GM19238 (cell line): ENCODE measurements around the gene RBSN.

Experiments used
- DNase-seq: peaks from one replicate; pipeline ENCODE4 v3.0.0; 2011; ENCODE audit warnings: low spot score; ENCODE audit not compliant: insufficient read length

The RBSN gene

GRCh38 chr3:15060029-15060428 is 38.9 kb downstream of the RBSN start:
- DNase-seq: no peak

- DNase-seq: no peak
These were observed 42.1 kb downstream of the RBSN start for GRCh38 chr3:15056676-15057404.

GRCh38 chr3:15055019-15055557 is 43.9 kb downstream of the RBSN start:
- peak; percentile 40 for DNase-seq

- DNase-seq: no peak
These were observed 45.4 kb downstream of the RBSN start for GRCh38 chr3:15053541-15053940.

- DNase-seq: no peak
These were observed 46.4 kb downstream of the RBSN start for GRCh38 chr3:15052335-15053242.

GRCh38 chr3:15051531-15051930 is 47.4 kb downstream of the RBSN start:
- DNase-seq: peak; percentile 55

GRCh38 chr3:15050405-15051092 is 48.4 kb downstream of the RBSN start:
- peak; percentile 66 for DNase-seq

GRCh38 chr3:15049584-15049983 is 49.4 kb downstream of the RBSN start:
- no peak for DNase-seq

GRCh38 chr3:15045667-15046066 is 53.3 kb downstream of the RBSN start:
- DNase-seq: no peak

GRCh38 chr3:15044326-15044725 is 54.6 kb downstream of the RBSN start:
- no peak for DNase-seq

- no peak for DNase-seq
These were observed 55.4 kb downstream of the RBSN start for GRCh38 chr3:15043408-15044171.

GRCh38 chr3:15042936-15043335 is 56.0 kb downstream of the RBSN start:
- DNase-seq: no peak

GRCh38 chr3:15041950-15042349 is 57.0 kb downstream of the RBSN start:
- no peak for DNase-seq

- no peak for DNase-seq
These were observed 58.1 kb downstream of the RBSN start for GRCh38 chr3:15040844-15041243.

GRCh38 chr3:15038306-15038705 is 60.6 kb downstream of the RBSN start:
- DNase-seq: no peak

- no peak for DNase-seq
These were observed 65.8 kb downstream of the RBSN start for GRCh38 chr3:15033103-15033502.

GRCh38 chr3:15032650-15033049 is 66.3 kb downstream of the RBSN start:
- no peak for DNase-seq

GRCh38 chr3:15029625-15030024 is 69.3 kb downstream of the RBSN start:
- no peak for DNase-seq

- DNase-seq: no peak
These were observed 75.2 kb downstream of the RBSN start for GRCh38 chr3:15023719-15024118.

- no peak for DNase-seq
These were observed 75.7 kb downstream of the RBSN start for GRCh38 chr3:15023249-15023648.
